ENCODE data around the gene MYH13. TPM values are rescaled to one million over a fixed set of nuclear protein-coding genes. Genes with fewer than 3 reads are reported as not detected.

The MYH13 gene
- total RNA-seq, 2 donors from 2014 or later, result not detected

DNA sequence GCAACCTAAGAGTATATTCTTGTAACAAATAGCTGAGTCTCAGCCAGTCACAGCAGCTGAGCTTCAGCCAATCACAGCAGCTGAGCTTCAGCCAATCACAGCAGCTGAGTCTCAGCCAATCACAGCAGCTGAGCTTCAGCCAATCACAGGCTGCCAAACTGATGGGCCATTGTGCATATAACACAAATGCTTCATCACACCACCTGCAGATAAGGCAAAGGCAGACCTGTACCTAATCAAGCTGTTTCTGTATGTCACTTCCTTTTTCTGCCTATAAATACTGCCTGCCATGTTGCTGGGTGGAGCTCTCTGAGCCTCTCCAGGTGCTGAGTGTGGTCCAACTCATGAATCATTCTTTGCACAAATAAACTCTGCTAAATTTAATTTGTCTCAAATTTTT, 19.9 kb downstream of the MYH13 start:
- TF ChIP-seq POLR2A (IDR thresholded peaks at IDR 0.05), result no peak
- no peak for DNase-seq

DNA sequence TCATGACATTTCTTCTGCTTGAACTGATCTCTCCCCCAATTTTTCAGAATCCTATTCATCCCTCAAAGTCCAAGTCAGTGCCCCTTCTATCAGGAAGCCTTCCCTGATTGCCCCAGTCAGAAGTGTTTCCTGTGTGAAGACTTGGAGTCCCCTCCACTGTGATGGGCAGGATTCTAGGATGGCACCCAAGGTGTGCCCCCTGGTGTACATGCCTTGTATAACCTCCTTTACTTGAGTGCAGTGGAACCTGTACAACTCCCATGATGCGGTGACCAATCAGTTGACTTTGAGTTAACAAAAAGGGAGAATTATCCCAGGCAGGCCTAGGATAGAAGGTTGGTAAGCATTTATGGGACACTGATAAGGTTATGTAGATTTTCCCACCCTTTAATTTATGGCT, 23.4 kb downstream of the MYH13 start:
- 88 to 100% methylated on average over 1 of the region's 1 CpG for WGBS, 2 donors
- TF ChIP-seq, protein P1, sequence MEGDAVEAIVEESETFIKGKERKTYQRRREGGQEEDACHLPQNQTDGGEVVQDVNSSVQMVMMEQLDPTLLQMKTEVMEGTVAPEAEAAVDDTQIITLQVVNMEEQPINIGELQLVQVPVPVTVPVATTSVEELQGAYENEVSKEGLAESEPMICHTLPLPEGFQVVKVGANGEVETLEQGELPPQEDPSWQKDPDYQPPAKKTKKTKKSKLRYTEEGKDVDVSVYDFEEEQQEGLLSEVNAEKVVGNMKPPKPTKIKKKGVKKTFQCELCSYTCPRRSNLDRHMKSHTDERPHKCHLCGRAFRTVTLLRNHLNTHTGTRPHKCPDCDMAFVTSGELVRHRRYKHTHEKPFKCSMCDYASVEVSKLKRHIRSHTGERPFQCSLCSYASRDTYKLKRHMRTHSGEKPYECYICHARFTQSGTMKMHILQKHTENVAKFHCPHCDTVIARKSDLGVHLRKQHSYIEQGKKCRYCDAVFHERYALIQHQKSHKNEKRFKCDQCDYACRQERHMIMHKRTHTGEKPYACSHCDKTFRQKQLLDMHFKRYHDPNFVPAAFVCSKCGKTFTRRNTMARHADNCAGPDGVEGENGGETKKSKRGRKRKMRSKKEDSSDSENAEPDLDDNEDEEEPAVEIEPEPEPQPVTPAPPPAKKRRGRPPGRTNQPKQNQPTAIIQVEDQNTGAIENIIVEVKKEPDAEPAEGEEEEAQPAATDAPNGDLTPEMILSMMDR (IDR thresholded peaks at IDR 0.05), result no peak
- no peak for TF ChIP-seq POLR2A (IDR thresholded peaks at IDR 0.05)
- Histone ChIP-seq H3K27ac (no peak overlapping the region), H3K9me3 (no peaks in the 10 kb centered on the region), H3K27me3 (no peaks in the 10 kb centered on the region), H3K36me3 (replicated peaks in 1 of 2; ENCODE audit: insufficient read depth in 1 of 2, low read depth in 2 of 2) (no peaks in the 10 kb centered on the region), H3K4me3 (no peak overlapping the region), H3K4me1 (no peaks in the 10 kb centered on the region)
- ATAC-seq (no peak), DNase-seq (no peak)
- intact Hi-C loops (cut with DNase I), result no loop called here

More for the DNA sequence above, 19.9 kb downstream of the MYH13 start:
- no peaks in the 10 kb centered on the region for H3K36me3 ChIP-seq (replicated peaks in 1 of 2; ENCODE audit: insufficient read depth in 1 of 2, low read depth in 2 of 2)
- H3K27me3 ChIP-seq, result no peaks in the 10 kb centered on the region
- intact Hi-C loops (cut with DNase I), result no loop called here
- no peaks in the 10 kb centered on the region for H3K4me1 ChIP-seq
- no peak overlapping the region for H3K4me3 ChIP-seq
- no peak for ATAC-seq
- H3K27ac ChIP-seq, result no peak overlapping the region
- no peaks in the 10 kb centered on the region for H3K9me3 ChIP-seq

DNA sequence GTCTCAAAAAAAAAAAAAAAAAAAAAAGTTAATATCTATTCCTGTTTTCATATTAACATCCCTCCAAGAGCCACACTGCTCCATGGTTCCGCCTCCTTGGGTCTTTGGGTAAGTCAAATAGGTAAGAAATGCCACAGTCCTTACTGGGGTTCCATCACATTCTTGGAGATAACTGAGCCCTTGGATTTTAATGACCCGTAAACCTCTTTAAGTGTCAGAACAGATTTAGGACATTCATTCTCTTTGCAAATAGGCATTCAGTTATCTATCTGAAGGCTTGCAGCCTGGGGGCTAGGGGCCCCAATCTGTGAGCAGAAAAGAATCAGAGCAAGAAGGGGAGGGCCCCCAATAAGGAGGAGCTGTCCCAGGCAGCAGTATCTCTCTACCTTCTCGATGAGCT, 28.0 kb downstream of the MYH13 start:
- Histone ChIP-seq H3K36me3 (replicated peaks in 1 of 2; ENCODE audit: insufficient read depth in 1 of 2, low read depth in 2 of 2) (no peaks in the 10 kb centered on the region), H3K4me3 (no peak overlapping the region), H3K4me1 (no peaks in the 10 kb centered on the region), H3K9me3 (no peaks in the 10 kb centered on the region), H3K27me3 (no peaks in the 10 kb centered on the region), H3K27ac (no peak overlapping the region)
- intact Hi-C loops (cut with DNase I), result no loop called here
- 74 to 85% methylated on average over 3 of the region's 3 CpGs for WGBS, 2 donors
- DNase-seq (no peak), ATAC-seq (no peak)
- TF ChIP-seq POLR2A (IDR thresholded peaks at IDR 0.05), result no peak
- TF ChIP-seq, protein P1 (IDR thresholded peaks at IDR 0.05), result no peak

DNA sequence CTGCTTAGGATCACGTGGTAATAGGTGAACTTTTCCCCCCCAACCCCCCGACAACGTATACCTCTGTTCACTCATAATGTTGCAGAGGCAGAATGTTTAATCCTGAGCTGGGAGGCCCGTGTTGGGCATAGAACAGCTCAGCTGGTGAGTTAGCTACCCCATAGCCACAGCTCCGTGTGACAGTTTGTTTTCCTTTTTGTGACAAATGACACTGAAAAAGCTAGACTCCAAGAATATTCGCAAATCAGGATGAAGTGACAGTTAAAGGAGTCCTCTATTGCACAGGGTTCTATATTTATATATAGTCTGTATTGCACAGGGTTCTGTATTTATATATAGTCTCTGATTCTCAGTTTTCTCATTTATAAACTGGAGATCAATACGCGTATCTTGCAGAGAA, 33.8 kb downstream of the MYH13 start:
- no peaks in the 10 kb centered on the region for H3K27me3 ChIP-seq
- intact Hi-C loops (cut with DNase I), result no loop called here
- no peak overlapping the region for H3K4me3 ChIP-seq
- ATAC-seq (no peak), DNase-seq (no peak)
- TF ChIP-seq, protein P1 (IDR thresholded peaks at IDR 0.05), result no peak
- no peak for TF ChIP-seq POLR2A (IDR thresholded peaks at IDR 0.05)
- no peaks in the 10 kb centered on the region for H3K4me1 ChIP-seq
- H3K36me3 ChIP-seq (replicated peaks in 1 of 2; ENCODE audit: insufficient read depth in 1 of 2, low read depth in 2 of 2), result no peaks in the 10 kb centered on the region
- WGBS, 2 donors, result 26 to 40% methylated on average over 8 of the region's 8 CpGs
- H3K27ac ChIP-seq, result no peak overlapping the region
- no peaks in the 10 kb centered on the region for H3K9me3 ChIP-seq

DNA sequence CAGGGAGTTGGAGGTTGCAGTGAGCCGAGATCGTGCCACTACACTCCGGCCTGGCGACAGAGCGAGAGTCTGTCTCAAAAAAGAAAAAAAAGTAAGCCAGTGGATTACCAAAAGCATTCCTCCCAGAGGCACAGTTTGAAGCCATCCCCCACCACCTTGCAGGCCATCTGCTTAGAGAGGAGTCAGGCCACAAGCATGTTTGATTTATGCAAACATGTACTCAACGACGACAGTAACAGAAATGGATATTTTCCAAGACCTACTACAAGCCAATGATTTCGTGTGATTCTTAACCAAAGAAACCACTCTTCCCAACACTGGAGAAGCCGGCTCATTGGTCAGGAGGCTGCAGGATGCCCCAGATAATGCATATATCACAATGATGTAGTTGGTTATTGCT, 34.8 kb downstream of the MYH13 start:
- DNase-seq, result no peak
- no peak overlapping the region for H3K27ac ChIP-seq
- ATAC-seq, result no peak
- no peaks in the 10 kb centered on the region for H3K36me3 ChIP-seq (replicated peaks in 1 of 2; ENCODE audit: insufficient read depth in 1 of 2, low read depth in 2 of 2)
- H3K4me1 ChIP-seq, result no peaks in the 10 kb centered on the region
- intact Hi-C loops (cut with DNase I), result no loop called here
- no peak for TF ChIP-seq POLR2A (IDR thresholded peaks at IDR 0.05)
- TF ChIP-seq, protein P1 (IDR thresholded peaks at IDR 0.05), result no peak
- no peaks in the 10 kb centered on the region for H3K9me3 ChIP-seq
- no peak overlapping the region for H3K4me3 ChIP-seq
- no peaks in the 10 kb centered on the region for H3K27me3 ChIP-seq
- WGBS, 2 donors, result 66 to 70% methylated on average over 9 of the region's 9 CpGs

Data from body of pancreas (tissue), 4 donors.